GM19035 (cell line): Measurements from ENCODE around the gene PPP1R3G.

Experiments used
- ATAC-seq: cut with Tn5 transposase; IDR thresholded peaks from one replicate; pipeline ENCODE4 v1.9.1; 2021; ENCODE audit not compliant: unreplicated experiment

The PPP1R3G gene

DNA sequence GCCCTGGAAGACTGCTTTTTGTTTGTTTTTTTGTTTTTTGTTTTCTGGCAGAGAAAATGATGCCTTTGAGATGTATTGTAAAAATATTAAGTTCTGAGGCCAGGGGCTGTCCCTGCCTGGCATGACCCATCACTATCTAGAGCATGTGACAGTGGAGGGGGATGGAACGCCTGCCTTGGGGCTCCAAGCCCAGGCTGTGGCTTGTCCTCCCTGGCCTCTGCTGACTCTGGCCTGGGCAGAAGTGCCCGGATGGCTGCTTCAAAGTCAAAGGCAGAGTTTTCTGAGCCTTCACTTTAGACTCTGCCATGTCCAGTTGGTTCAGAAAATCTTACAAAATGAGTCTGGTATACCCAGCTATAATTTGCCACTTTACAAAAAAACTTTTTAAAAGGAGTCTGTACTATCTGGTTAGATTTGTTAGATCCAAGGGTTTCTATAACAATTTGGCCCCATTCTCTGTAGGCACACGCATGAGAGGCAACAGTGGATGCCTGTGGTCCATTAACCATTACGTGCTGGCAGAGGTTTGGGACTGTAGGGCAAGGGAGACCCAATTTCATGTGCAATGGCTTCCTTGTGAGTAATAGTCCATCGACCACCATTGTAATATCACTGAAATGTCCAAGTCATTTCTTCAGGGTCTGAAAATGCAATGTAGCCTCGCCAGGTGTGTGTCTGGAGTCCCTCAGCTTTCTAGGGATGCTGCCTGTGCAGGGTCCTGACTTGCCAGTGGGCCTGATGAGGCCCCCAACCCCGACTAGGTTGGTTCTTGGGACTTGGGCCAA lies 8.3 kb downstream of the PPP1R3G start:
- ATAC-seq: no peak

DNA sequence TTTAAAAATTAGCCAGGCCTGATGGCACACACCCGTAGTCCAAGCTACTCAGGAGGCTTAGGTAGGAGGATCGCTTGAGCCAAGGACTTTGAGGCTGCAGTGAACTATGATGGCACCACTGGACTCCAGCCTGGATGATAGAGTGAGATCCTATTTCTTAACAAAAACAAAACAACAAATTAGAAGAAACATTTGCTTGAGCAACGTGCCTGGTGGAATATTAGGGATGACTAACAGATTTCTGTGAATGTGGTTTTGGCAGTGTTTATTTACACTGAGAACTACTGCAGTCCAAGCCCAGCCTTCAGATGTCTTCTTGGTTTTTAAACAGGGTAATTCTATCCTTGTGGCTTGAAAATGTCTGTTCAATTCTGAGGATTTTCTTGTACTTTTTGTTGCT lies 9.2 kb downstream of the PPP1R3G start:
- ATAC-seq: no peak

- ATAC-seq: peak; percentile 59
Observed at GRCh38 chr6:5095236-5095635, 10.1 kb downstream of the PPP1R3G start.

GRCh38 chr6:5096482-5096881 lies 11.3 kb downstream of the PPP1R3G start:
- no peak for ATAC-seq

DNA sequence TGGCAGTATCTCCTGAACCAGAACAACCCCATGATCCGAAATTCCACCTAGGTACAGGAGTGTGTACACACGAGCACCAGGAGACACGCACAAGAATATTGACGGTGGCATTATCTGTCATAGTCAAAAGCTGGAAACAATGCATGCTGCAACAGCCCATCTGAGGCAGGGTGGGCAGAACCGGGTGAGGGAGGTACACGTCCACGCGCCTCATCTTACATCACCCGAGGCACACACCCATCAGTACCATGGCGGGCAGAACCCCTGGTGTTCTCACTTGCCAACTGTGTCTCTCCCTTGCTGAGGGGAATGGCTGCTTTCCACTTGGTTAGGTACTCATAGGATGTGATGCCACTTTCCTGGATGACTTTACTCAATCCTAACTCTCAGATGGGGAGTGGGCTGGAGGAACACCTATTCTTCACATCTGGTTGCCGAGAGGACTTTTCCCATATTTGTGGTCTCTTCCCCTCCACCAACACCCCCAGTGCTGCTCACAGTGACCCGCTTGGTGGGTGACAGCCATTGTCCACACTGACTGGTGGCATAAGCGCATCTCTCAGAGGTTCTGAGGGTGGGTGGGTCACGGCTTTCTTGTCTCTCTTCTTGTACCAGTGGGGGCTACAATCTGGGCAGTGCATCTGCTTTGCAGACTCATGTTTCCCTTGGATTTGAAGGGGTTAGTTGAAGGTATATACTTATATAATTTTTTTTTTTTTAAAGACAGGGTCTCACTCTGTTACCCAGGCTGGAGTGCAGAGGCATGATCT lies 13.5 kb downstream of the PPP1R3G start:
- no peak for ATAC-seq

- no peak for ATAC-seq
Observed at GRCh38 chr6:5099537-5099936, 14.4 kb downstream of the PPP1R3G start.

- ATAC-seq: no peak
Observed at GRCh38 chr6:5100806-5101205, 15.7 kb downstream of the PPP1R3G start.

DNA sequence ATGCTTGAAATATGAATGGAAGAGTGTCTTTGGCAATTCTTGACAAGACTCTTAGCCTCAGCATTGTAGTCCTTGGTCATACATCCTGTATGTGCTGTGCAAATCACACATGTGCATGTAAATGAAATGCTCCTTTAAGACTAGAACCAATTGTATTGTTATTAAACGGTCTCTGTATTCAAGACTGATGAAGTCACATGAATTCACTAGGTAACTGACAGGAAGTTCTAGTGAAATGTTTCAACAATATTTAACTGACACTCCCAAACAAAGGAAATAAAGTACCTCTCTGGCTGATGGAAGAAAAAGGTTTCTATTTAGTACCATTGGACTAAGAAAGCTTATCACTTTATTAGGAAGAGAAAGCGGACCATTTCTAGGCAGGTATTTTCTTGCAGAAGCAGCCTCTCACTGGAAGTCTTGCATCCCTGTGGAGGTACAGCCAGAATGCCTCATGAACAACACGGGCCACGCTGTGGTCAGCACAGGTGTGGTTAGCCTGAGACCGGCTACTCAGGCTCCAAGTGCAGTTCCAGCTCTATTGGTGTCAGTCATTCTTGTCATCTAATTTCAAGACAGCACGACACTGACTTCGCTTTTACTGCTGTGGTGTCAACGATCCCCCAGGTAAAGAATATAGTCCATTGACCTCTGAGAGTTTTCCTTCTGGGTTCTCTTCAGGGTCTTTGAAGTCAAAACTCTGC lies 17.3 kb downstream of the PPP1R3G start:
- ATAC-seq: no peak

- no peak for ATAC-seq
Observed at GRCh38 chr6:5103250-5103649, 18.1 kb downstream of the PPP1R3G start.

DNA sequence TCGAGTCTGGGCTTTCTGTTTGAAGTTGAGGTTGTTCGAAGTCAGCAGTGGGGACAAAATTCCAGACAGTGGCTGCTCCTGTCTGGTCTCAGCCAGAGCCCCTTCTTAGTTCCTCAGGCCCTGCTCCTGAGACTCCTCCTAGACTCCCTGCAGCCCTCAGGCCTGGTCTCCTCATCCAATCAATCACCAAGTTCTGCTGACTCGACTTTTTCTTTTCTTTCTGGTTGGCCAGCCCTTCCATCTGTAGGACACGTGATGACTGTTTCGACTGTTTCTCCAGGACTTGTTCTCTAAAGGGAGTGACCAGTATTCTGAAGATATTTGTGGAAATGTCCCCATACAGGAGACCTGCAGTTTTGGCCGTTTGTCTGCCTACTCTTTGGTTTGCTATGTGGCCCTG lies 19.5 kb downstream of the PPP1R3G start:
- ATAC-seq: no peak

DNA sequence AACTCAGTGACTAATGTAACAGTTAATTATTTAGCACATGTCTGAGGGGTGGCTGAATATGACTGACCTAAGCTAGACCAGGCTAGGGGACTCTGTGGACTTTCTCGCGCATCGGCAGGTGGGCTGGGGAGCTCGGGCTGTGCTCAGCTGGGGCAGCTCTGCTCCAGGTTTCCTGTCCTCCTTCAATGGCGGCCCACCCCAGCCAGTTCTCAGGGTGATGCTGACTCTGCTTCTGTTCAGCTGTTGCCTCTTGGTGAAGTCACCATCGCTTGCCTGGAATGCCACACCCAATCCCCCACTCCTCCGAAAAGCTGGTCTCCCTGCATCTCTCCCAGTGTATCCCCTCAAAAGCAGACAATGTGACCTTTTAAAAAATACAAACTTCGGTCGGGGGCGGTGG lies 20.0 kb downstream of the PPP1R3G start:
- no peak for ATAC-seq

GRCh38 chr6:5107341-5107740 lies 22.2 kb downstream of the PPP1R3G start:
- no peak for ATAC-seq

GRCh38 chr6:5108068-5108467 lies 22.9 kb downstream of the PPP1R3G start:
- no peak for ATAC-seq

GRCh38 chr6:5108536-5109150 lies 23.5 kb downstream of the PPP1R3G start:
- no peak for ATAC-seq

GRCh38 chr6:5109436-5109835 lies 24.3 kb downstream of the PPP1R3G start:
- no peak for ATAC-seq

DNA sequence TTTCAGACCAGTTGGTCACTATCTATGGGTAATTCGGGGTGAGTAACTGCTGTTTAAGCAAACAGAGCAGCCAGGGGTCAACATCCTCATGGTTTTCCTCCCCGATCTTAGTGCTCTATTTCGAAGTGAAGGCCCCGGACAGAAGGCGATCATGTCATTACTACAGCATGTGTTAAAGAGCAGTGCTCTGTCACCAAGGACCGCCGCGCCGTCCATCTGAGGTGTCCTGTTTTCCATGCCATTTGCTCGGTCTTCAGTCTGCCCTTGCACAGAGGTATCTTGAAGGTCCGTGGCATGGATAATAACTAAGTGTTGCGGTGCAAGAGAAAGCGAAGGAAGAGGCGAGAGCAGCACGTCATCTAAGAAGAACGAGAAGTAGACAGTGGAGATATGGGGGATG lies 25.1 kb downstream of the PPP1R3G start:
- no peak for ATAC-seq

- ATAC-seq: no peak
Observed at GRCh38 chr6:5111626-5112025, 26.5 kb downstream of the PPP1R3G start.

- ATAC-seq: no peak
Observed at GRCh38 chr6:5112066-5112799, 27.1 kb downstream of the PPP1R3G start.

DNA sequence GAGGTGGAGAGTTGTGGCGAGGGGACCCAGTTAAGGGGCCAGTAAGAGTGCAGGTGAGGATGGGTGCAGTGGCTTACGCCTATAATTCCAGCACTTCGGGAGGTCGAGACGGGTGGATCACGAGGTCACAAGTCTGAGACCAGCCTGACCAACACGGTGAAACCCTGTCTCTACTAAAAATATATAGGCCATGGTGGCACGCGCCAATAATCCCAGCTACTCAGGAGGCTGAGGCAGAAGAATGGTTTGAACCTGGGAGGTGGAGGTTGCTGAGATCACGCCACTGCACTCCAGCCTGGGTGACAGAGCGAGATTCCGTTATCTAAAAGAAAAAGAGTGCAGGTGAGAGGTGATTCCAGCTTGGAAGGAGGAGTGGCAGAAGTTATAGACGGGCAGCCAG lies 28.0 kb downstream of the PPP1R3G start:
- ATAC-seq: no peak

DNA sequence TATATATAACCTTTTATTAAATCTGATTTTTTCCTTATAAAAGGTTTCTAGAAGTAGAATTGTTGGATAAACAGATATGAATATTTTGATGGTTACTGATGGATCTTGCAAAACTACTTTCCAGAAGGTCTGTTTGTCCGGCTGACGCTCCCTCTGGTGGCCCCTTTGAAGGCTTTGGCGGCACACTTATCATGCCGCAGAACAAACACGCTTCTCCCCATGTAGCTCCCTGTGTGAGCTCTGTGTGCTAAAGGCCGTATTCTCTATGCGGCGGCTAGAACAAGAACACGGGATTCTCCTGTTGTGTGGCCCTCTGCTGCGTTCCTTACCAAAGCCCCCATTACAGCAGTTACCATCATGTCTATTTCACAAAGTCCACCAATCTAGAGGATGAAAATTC lies 30.0 kb downstream of the PPP1R3G start:
- ATAC-seq: no peak
